ENCODE data around the gene ARHGAP4. TPM values are rescaled to one million over a fixed set of nuclear protein-coding genes. Genes with fewer than 3 reads are reported as not detected.

The ARHGAP4 gene
- total RNA-seq, 4 donors from 2014 or later: 2.6 to 10.7 (median 4.4) TPM

DNA sequence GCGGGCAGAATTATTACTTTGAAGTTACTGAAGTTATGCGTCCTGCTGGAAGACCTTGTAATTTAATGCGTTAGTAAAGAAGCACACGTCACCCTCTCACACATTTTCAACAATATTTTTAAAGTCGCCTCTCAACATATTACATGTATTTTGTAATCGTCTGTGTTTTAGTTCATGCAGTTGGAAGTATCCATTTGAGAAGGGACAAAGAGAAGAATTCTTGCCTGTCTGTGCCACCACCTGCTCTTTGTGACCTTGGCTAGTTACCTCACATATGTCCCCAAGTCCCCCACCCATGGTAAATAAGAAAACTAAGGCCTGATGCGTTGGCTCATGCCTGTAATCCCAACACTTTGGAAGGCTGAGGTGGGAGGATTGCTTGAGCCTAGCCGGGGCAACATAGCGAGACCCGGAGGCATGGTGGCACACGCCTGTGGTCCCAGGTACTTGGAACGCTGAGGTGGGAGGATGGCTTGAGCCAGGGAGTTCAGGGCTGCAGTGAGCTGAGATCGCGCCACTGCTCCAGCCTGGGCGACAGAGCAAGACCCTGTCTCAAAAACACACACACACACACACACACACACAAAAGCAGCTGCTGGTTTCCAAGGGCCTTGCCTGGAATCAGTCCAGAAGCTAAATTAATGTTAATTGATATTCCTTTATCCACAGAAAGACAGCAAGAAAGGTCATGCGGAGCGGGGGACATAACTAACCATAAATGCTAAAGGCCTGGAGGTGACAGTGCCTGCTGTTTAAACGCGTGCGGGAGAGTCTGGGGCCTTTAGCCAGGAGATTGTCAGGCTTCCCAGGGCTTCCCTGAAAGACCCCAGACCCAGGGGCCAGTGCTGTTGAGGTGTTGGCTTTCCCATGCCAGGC, 47.3 kb upstream of the ARHGAP4 start:
- Histone ChIP-seq H3K4me3 (peak overlapping the region; percentile 54 to 87 (median 64)), H3K36me3 (no peaks in the 10 kb centered on the region), H3K27me3 (no peaks in the 10 kb centered on the region), H3K9me3 (no peaks in the 10 kb centered on the region), H3K4me1 (peaks cover 19 to 32% of the 10 kb centered on the region in 2 donors), H3K27ac (peak overlapping the region; percentile 90 to 99 (median 96))
- TF ChIP-seq, protein P1, sequence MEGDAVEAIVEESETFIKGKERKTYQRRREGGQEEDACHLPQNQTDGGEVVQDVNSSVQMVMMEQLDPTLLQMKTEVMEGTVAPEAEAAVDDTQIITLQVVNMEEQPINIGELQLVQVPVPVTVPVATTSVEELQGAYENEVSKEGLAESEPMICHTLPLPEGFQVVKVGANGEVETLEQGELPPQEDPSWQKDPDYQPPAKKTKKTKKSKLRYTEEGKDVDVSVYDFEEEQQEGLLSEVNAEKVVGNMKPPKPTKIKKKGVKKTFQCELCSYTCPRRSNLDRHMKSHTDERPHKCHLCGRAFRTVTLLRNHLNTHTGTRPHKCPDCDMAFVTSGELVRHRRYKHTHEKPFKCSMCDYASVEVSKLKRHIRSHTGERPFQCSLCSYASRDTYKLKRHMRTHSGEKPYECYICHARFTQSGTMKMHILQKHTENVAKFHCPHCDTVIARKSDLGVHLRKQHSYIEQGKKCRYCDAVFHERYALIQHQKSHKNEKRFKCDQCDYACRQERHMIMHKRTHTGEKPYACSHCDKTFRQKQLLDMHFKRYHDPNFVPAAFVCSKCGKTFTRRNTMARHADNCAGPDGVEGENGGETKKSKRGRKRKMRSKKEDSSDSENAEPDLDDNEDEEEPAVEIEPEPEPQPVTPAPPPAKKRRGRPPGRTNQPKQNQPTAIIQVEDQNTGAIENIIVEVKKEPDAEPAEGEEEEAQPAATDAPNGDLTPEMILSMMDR (IDR thresholded peaks at IDR 0.05 in 4 of 5, conservative IDR thresholded peaks at IDR 0.05 in 1 of 5): no peak
- no peak for TF ChIP-seq POLR2A (IDR thresholded peaks at IDR 0.05)
- DNase-seq: no peak
- intact Hi-C loops (cut with DNase I; ENCODE audit: low total_unique reads) (loop anchor here (10.0 kb wide), 1 partner anchor 401 kb away; the partner anchor contains the start of genes EMD and FLNA), in situ Hi-C loops (cut with MboI; ENCODE audit: low sequenced_read_pairs in 4 of 4) (loop anchor here in 3 of 4 donors (25.0 kb wide), 4 partner anchors 89 to 1011 kb away; partner anchors contain the start of genes IDH3G (in 2 of the 3), SRPK3 (in 2 of the 3), SSR4 (in 2 of the 3) and G6PD (in 1 of the 3))
- no peak for ATAC-seq

DNA sequence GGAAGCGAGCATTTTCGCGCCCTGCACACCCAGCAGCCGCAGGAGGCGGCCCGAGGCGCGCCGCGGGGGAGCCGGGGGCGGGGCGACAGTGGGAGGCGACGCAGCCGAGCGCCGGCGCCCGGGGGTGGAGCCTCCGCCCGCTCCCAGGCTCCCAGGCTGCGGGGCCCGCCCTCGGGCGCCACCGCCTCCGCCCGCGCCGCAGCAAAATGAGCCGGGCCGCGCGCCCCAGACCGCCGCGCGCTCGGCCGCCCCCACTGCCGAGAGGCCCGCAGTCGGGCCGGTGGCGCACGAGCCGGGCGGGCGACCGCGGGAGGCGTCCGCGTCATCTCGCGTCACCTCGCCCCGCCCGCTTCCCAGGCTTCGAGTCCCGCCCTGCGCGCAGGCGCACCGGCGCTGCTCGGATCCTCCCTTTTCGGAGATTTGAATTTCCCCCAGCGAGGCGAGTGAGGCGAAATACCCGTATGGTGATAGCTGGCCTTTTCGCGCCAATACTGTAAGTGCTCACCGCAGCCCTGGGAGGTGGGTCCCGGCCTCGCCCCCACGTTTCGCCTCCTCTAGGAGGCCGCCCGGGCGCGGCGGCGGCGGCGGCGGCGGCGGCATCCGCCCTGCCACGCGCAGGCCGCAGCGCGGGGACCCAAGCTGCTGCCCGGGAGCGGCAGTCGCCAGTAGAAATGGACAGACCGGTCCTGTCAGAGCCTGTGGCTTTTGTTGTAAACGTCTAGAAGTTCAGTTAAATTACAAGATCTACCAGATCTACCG, 46.5 kb upstream of the ARHGAP4 start, which contains the start of gene TMEM187:
TSS of gene TMEM187 (plus strand) at position 387 of the 759 bp plus-strand sequence. CDS start 9,309 bp downstream, outside the sequence.
- peak within 1 kb of the TSS; percentile 95 to 100 (median 98) for H3K27ac ChIP-seq
- TF ChIP-seq, protein P1 (IDR thresholded peaks at IDR 0.05 in 4 of 5, conservative IDR thresholded peaks at IDR 0.05 in 1 of 5): no peak
- peak; percentile 60 to 71 for TF ChIP-seq POLR2A (IDR thresholded peaks at IDR 0.05)
- in situ Hi-C loops (cut with MboI; ENCODE audit: low sequenced_read_pairs in 4 of 4) (loop anchor here in 3 of 4 donors (25.0 kb wide), 4 partner anchors 90 to 1010 kb away; partner anchors contain the start of genes IDH3G (in 2 of the 3), SRPK3 (in 2 of the 3), SSR4 (in 2 of the 3) and G6PD (in 1 of the 3)), intact Hi-C loops (cut with DNase I; ENCODE audit: low total_unique reads) (loop anchor here (10.0 kb wide), 1 partner anchor 402 kb away; the partner anchor contains the start of genes EMD and FLNA)
- ATAC-seq (peak; percentile 54 to 55), DNase-seq (peak; percentile 68 to 77)
- H3K36me3 ChIP-seq: no peaks in the 10 kb centered on the region
- no peaks in the 10 kb centered on the region for H3K27me3 ChIP-seq
- no peaks in the 10 kb centered on the region for H3K9me3 ChIP-seq
- peak within 1 kb of the TSS; percentile 73 to 94 (median 85) for H3K4me3 ChIP-seq
- H3K4me1 ChIP-seq: peaks cover 27 to 40% of the 10 kb centered on the region in 2 donors

DNA sequence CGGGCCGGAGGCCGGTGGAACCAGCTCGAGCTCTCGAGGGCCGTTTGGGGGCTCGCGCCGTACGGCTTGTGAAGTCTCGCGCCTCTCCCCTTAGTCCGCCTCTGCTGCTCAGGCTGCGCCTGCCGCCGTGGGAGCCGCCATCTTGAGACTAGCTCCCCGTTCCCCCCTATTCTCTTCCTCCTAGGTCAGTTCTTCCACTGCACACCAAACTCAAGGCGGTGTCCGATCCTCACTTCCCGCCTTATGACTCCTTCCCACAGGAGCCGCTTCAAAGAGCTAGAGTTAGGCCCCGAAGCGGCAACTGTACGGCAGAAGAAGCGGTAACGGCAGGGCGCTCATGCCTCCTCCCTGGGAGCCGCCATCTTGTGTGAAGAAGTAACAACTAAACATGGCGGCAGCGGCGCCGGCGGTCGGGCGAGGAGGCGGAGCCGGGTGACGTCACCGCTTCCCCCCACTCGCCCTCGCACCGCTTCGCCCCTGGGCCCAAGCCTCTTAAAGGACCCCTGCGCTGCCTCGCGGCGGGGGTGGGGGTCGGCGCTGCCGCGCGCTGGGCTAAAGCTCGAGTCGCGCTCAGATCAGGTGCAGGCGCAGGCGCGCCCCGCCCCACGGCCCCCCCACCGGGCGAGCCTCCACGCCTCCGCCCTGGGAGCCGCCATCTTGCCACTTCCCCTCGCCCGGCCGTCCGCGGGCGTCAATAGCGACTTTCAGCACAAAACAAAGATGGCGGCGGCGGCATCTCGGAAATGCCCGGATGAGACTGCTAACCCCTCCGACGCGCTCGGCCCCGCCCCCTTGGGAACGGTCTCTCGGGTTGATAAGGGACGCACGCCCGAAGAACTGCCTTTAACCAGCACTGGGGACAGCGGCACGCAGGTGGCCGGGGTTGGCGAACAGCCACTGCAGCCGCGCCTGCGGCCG, 45.6 kb upstream of the ARHGAP4 start, which contains the start of gene HCFC1:
TSS of gene HCFC1 (minus strand) at position 369 of the 918 bp plus-strand sequence. CDS start 978 bp downstream, outside the sequence.
- peak within 1 kb of the TSS; percentile 73 to 94 (median 85) for H3K4me3 ChIP-seq
- no peaks in the 10 kb centered on the region for H3K9me3 ChIP-seq
- intact Hi-C loops (cut with DNase I; ENCODE audit: low total_unique reads) (loop anchor here (1.0 to 10.0 kb wide), 4 partner anchors 43 to 403 kb away; partner anchors contain the start of genes EMD, FLNA and MECP2), in situ Hi-C loops (cut with MboI; ENCODE audit: low sequenced_read_pairs in 4 of 4) (loop anchor here in 3 of 4 donors (25.0 kb wide), 4 partner anchors 91 to 1009 kb away; partner anchors contain the start of genes IDH3G (in 2 of the 3), SRPK3 (in 2 of the 3), SSR4 (in 2 of the 3) and G6PD (in 1 of the 3))
- H3K27me3 ChIP-seq: no peaks in the 10 kb centered on the region
- ATAC-seq (peak; percentile 56 to 63), DNase-seq (peak; percentile 81 to 89)
- peak; percentile 20 to 57 for TF ChIP-seq POLR2A (IDR thresholded peaks at IDR 0.05)
- TF ChIP-seq, protein P1 (IDR thresholded peaks at IDR 0.05 in 4 of 5, conservative IDR thresholded peaks at IDR 0.05 in 1 of 5): no peak
- no peaks in the 10 kb centered on the region for H3K36me3 ChIP-seq
- H3K4me1 ChIP-seq: peaks cover 35 to 48% of the 10 kb centered on the region in 2 donors
- H3K27ac ChIP-seq: peak within 1 kb of the TSS; percentile 95 to 100 (median 98)
